Mesothelial cell of epicardium (in vitro differentiated cells): ENCODE results near the gene LY6G5B. TPM values are rescaled to one million over a fixed set of nuclear protein-coding genes. Genes with fewer than 3 reads are reported as not detected.
"Not testable (repeated sequence)": the region's sequence is repeated elsewhere in the genome, so short reads cannot be mapped to it uniquely, and the experiment has no call there.

Experiments
- DNase-seq, 2 experiments: peaks; one replicate each; pipeline ENCODE4 v3.0.0; 2021; ENCODE audit warnings: low spot score in 2 of 2; ENCODE audit not compliant: unreplicated experiment in 2 of 2
- H3K27ac Mint-ChIP-seq: 2 replicates; pipeline ENCODE4 v1.8.0; 2021; ENCODE audit warnings: mixed read lengths
- H3K27me3 Mint-ChIP-seq: 2 replicates; pipeline ENCODE4 v1.8.0; 2021; ENCODE audit warnings: low read depth, mixed read lengths
- H3K36me3 Mint-ChIP-seq: 2 replicates; pipeline ENCODE4 v1.8.0; 2021; ENCODE audit warnings: mixed read lengths
- H3K4me1 Mint-ChIP-seq: 2 replicates; pipeline ENCODE4 v1.8.0; 2021; ENCODE audit warnings: mixed read lengths
- H3K4me3 Mint-ChIP-seq: 2 replicates; pipeline ENCODE4 v1.8.0; 2021; ENCODE audit warnings: mild to moderate bottlenecking, moderate library complexity, mixed read lengths
- H3K9me3 Mint-ChIP-seq: 2 replicates; pipeline ENCODE4 v1.8.0; 2021; ENCODE audit warnings: mixed read lengths
- total RNA-seq: library from RNA; stranded (reverse); gene quantifications from 3 replicates; pipeline ENCODE4 v1.2.1, GENCODE V29; 2021
- TF ChIP-seq, protein P1 (sequence below): fragments of 200-600 bp; sonication (generic); IDR thresholded peaks from one replicate; pipeline ENCODE4 v1.5.0; 2021; ENCODE audit warnings: antibody characterized with exemption; ENCODE audit not compliant: unreplicated experiment

LY6G5B gene
- total RNA-seq, 1 donor from 2014 or later = 36.5 TPM

GRCh38 chr6:31706599-31706998 is 36.8 kb downstream of the LY6G5B start, which contains the start of gene LY6G6F:
TSS of gene LY6G6F (plus strand) at chr6:31706866. CDS start at chr6:31706907, 41 bp downstream.
- no peak within 1 kb of the TSS for H3K4me3 Mint-ChIP-seq

DNA sequence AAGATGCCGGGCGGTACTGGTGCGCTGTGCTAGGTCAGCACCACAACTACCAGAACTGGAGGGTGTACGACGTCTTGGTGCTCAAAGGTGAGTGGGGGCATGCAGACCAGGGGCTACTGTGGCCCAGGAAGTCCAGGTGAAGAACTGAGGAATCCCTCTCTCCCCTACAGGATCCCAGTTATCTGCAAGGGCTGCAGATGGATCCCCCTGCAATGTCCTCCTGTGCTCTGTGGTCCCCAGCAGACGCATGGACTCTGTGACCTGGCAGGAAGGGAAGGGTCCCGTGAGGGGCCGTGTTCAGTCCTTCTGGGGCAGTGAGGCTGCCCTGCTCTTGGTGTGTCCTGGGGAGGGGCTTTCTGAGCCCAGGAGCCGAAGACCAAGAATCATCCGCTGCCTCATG is 37.9 kb downstream of the LY6G5B start:
- no peaks in the 10 kb centered on the region for H3K27me3 Mint-ChIP-seq
- H3K4me3 Mint-ChIP-seq = no peak overlapping the region
- no peaks in the 10 kb centered on the region for H3K36me3 Mint-ChIP-seq
- DNase-seq = no peak
- TF ChIP-seq, protein P1, sequence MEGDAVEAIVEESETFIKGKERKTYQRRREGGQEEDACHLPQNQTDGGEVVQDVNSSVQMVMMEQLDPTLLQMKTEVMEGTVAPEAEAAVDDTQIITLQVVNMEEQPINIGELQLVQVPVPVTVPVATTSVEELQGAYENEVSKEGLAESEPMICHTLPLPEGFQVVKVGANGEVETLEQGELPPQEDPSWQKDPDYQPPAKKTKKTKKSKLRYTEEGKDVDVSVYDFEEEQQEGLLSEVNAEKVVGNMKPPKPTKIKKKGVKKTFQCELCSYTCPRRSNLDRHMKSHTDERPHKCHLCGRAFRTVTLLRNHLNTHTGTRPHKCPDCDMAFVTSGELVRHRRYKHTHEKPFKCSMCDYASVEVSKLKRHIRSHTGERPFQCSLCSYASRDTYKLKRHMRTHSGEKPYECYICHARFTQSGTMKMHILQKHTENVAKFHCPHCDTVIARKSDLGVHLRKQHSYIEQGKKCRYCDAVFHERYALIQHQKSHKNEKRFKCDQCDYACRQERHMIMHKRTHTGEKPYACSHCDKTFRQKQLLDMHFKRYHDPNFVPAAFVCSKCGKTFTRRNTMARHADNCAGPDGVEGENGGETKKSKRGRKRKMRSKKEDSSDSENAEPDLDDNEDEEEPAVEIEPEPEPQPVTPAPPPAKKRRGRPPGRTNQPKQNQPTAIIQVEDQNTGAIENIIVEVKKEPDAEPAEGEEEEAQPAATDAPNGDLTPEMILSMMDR = no peak
- peaks cover 10% of the 10 kb centered on the region for H3K4me1 Mint-ChIP-seq
- H3K27ac Mint-ChIP-seq = no peak overlapping the region
- no peaks in the 10 kb centered on the region for H3K9me3 Mint-ChIP-seq

More at GRCh38 chr6:31706599-31706998, 36.8 kb downstream of the LY6G5B start, which contains the start of gene LY6G6F:
- TF ChIP-seq, protein P1 = no peak
- H3K27ac Mint-ChIP-seq = no peak within 1 kb of the TSS
- no peak for DNase-seq
- peaks cover 9% of the 10 kb centered on the region for H3K4me1 Mint-ChIP-seq
- no peaks in the 10 kb centered on the region for H3K36me3 Mint-ChIP-seq
- H3K9me3 Mint-ChIP-seq = no peaks in the 10 kb centered on the region
- H3K27me3 Mint-ChIP-seq = no peaks in the 10 kb centered on the region

DNA sequence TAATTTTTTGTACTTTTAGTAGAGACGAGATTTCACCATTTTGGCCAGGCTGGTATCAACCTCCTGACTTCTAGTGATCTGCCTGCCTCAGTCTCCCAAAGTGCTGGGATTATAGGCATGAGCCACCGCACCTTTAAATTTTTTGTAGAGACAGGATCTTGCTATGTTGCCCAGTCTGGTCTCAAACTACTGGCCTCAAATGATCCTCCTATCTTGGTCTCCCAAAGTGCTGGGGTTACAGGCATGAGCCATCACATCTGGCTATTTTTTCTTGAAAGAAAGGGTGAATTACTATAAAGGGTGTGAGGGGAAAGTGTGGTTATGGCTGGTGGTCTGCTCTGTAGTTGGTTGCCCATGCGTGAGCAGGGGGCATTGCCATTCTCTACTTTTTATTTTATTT is 38.4 kb downstream of the LY6G5B start:
- no peaks in the 10 kb centered on the region for H3K27me3 Mint-ChIP-seq
- TF ChIP-seq, protein P1 = no peak
- no peak for DNase-seq
- no peak overlapping the region for H3K4me3 Mint-ChIP-seq
- no peaks in the 10 kb centered on the region for H3K36me3 Mint-ChIP-seq
- H3K27ac Mint-ChIP-seq = no peak overlapping the region
- H3K9me3 Mint-ChIP-seq = no peaks in the 10 kb centered on the region
- peaks cover 13% of the 10 kb centered on the region for H3K4me1 Mint-ChIP-seq

- not testable (repeated sequence) for H3K27me3 Mint-ChIP-seq, H3K36me3 Mint-ChIP-seq, DNase-seq, H3K4me3 Mint-ChIP-seq, H3K27ac Mint-ChIP-seq, H3K9me3 Mint-ChIP-seq
- H3K4me1 Mint-ChIP-seq = peaks cover 19% of the 10 kb centered on the region
Measured at GRCh38 chr6:31709157-31709556, 39.4 kb downstream of the LY6G5B start.

GRCh38 chr6:31710523-31711219 is 40.9 kb downstream of the LY6G5B start:
- Mint-ChIP-seq H3K27ac (no peak overlapping the region), H3K4me3 (no peak overlapping the region), H3K4me1 (peaks cover 26% of the 10 kb centered on the region)

GRCh38 chr6:31711233-31711632 is 41.5 kb downstream of the LY6G5B start:
- no peaks in the 10 kb centered on the region for H3K9me3 Mint-ChIP-seq
- no peak overlapping the region for H3K4me3 Mint-ChIP-seq
- DNase-seq = no peak
- no peak overlapping the region for H3K27ac Mint-ChIP-seq
- H3K4me1 Mint-ChIP-seq = peaks cover 26% of the 10 kb centered on the region
- TF ChIP-seq, protein P1 = no peak
- no peaks in the 10 kb centered on the region for H3K27me3 Mint-ChIP-seq
- H3K36me3 Mint-ChIP-seq = no peaks in the 10 kb centered on the region

More at GRCh38 chr6:31710523-31711219, 40.9 kb downstream of the LY6G5B start:
- no peaks in the 10 kb centered on the region for H3K36me3 Mint-ChIP-seq
- H3K27me3 Mint-ChIP-seq = no peaks in the 10 kb centered on the region
- no peaks in the 10 kb centered on the region for H3K9me3 Mint-ChIP-seq
- DNase-seq = no peak
- TF ChIP-seq, protein P1 = no peak
